Measurements from ENCODE around the gene SLC6A11.

DNA sequence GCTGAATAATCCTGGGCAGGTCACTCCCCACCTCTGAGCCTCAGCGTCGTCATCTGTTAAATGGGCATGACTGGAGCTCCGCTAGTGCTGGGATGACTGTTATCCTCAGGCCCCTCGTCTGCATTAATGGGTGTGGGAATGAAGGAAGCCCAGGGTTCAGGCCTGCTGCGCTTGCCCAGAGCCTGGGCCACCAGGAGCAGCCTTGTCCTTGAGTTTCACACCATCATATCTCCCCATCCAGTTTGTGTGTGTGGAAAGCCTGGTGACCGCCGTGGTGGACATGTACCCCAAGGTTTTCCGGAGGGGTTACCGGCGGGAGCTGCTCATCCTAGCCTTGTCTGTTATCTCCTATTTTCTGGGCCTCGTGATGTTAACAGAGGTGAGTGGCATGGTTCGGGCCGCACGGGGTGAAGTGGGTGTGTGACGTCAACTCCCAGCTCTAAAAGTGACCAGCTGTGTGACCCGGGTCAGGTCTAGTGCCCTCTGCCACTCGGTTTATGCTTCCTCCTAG is 113.0 kb downstream of the SLC6A11 start:
- TF ChIP-seq POLR2A (IDR thresholded peaks at IDR 0.05) = no peak
- TF ChIP-seq, protein P1, sequence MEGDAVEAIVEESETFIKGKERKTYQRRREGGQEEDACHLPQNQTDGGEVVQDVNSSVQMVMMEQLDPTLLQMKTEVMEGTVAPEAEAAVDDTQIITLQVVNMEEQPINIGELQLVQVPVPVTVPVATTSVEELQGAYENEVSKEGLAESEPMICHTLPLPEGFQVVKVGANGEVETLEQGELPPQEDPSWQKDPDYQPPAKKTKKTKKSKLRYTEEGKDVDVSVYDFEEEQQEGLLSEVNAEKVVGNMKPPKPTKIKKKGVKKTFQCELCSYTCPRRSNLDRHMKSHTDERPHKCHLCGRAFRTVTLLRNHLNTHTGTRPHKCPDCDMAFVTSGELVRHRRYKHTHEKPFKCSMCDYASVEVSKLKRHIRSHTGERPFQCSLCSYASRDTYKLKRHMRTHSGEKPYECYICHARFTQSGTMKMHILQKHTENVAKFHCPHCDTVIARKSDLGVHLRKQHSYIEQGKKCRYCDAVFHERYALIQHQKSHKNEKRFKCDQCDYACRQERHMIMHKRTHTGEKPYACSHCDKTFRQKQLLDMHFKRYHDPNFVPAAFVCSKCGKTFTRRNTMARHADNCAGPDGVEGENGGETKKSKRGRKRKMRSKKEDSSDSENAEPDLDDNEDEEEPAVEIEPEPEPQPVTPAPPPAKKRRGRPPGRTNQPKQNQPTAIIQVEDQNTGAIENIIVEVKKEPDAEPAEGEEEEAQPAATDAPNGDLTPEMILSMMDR (IDR thresholded peaks at IDR 0.05) = no peak

Measured in esophagus squamous epithelium (tissue), 4 donors.